Neural cell (in vitro differentiated cells): Measurements from ENCODE around the gene TMEM94. TPM values are rescaled to one million over a fixed set of nuclear protein-coding genes. Genes with fewer than 3 reads are reported as not detected.

Experiments used
- H2AFZ ChIP-seq: fragments of 200-600, 300-800 bp; sonication (generic), shearing (Covaris generic); 2 replicates; pipeline ENCODE4 v1.6.0; 2014; ENCODE audit warnings: low read depth, mild to moderate bottlenecking, antibody characterized with exemption, low read length, moderate library complexity
- H3F3A ChIP-seq: fragments of 200-600 bp; shearing (Covaris generic); 2 replicates; pipeline ENCODE4 v1.6.1; 2016; ENCODE audit warnings: mild to moderate bottlenecking, moderate library complexity, mixed read lengths, antibody characterized with exemption, low read length; ENCODE audit not compliant: insufficient read depth, poor library complexity, severe bottlenecking
- H3K27ac ChIP-seq: fragments of 200-600, 300-800 bp; sonication (generic), shearing (Covaris generic); 2 replicates; pipeline ENCODE4 v1.5.1; 2014; ENCODE audit warnings: mild to moderate bottlenecking, low read length, moderate library complexity
- H3K27me3 ChIP-seq: fragments of 300-800, 200-600 bp; sonication (generic), shearing (Covaris generic); 2 replicates; pipeline ENCODE4 v1.6.0; 2014; ENCODE audit warnings: mild to moderate bottlenecking, low read depth, low read length, moderate library complexity; ENCODE audit not compliant: insufficient read depth
- H3K36me3 ChIP-seq: fragments of 300-800, 200-600 bp; sonication (generic), shearing (Covaris generic); 2 replicates; pipeline ENCODE4 v1.5.1; 2014; ENCODE audit warnings: mild to moderate bottlenecking, antibody characterized with exemption, low read length, moderate library complexity; ENCODE audit not compliant: insufficient read depth
- H3K4me2 ChIP-seq: fragments of 300-800, 200-600 bp; sonication (generic), shearing (Covaris generic); 2 replicates; pipeline ENCODE4 v1.6.0; 2014; ENCODE audit warnings: mild to moderate bottlenecking, low read length
- H3K4me3 ChIP-seq: fragments of 300-800, 200-600 bp; sonication (generic), shearing (Covaris generic); 2 replicates; pipeline ENCODE4 v1.5.1; 2014; ENCODE audit warnings: mild to moderate bottlenecking, low read length, moderate library complexity
- H3K79me2 ChIP-seq: fragments of 200-600 bp; shearing (Covaris generic); replicated peaks from 2 replicates; pipeline ENCODE4 v1.6.0; 2014; ENCODE audit warnings: mild to moderate bottlenecking, low read length, moderate library complexity; ENCODE audit not compliant: insufficient read depth
- H3K9ac ChIP-seq: fragments of 300-800, 200-600 bp; sonication (generic), shearing (Covaris generic); 2 replicates; pipeline ENCODE4 v1.6.1; 2016; ENCODE audit warnings: mild to moderate bottlenecking, low read length, mixed read lengths
- H3K9me2 ChIP-seq: fragments of 200-600 bp; shearing (Covaris generic); 2 replicates; pipeline ENCODE4 v1.6.1; 2016; ENCODE audit warnings: mild to moderate bottlenecking, low read length, mixed read lengths; ENCODE audit not compliant: insufficient read depth
- H3K9me3 ChIP-seq: fragments of 200-600, 300-800 bp; sonication (generic), shearing (Covaris generic); 2 replicates; pipeline ENCODE4 v1.6.1; 2016; ENCODE audit warnings: mild to moderate bottlenecking, mixed run types, low read length, moderate library complexity, mixed read lengths
- H4K20me1 ChIP-seq: fragments of 200-600 bp; shearing (Covaris generic); 2 replicates; pipeline ENCODE4 v1.6.1; 2016; ENCODE audit warnings: mild to moderate bottlenecking, mixed run types; ENCODE audit not compliant: insufficient read depth
- CTCF ChIP-seq: fragments of 450-650 bp; IDR thresholded peaks from 2 replicates; pipeline ENCODE4 v1.5.1; 2014; ENCODE audit warnings: antibody characterized with exemption, mild to moderate bottlenecking, moderate library complexity; ENCODE audit not compliant: poor library complexity, severe bottlenecking
- EP300 ChIP-seq: fragments of 450-650 bp; conservative IDR thresholded peaks from 2 replicates; pipeline ENCODE4 v1.6.1; 2014; ENCODE audit warnings: antibody characterized with exemption, mild to moderate bottlenecking, moderate library complexity; ENCODE audit not compliant: poor library complexity, severe bottlenecking
- EZH2 ChIP-seq: fragments of 200-600, 300-800 bp; shearing (Covaris generic), sonication (generic); IDR thresholded peaks from 2 replicates; pipeline ENCODE4 v1.6.1; 2014; ENCODE audit warnings: antibody characterized with exemption, low read length, borderline replicate concordance, mild to moderate bottlenecking; ENCODE audit not compliant: insufficient read depth, poor library complexity, severe bottlenecking
- MXI1 ChIP-seq: fragments of 450-650 bp; conservative IDR thresholded peaks from 2 replicates; pipeline ENCODE4 v1.6.1; 2014; ENCODE audit warnings: antibody characterized with exemption, mild to moderate bottlenecking; ENCODE audit not compliant: poor library complexity, severe bottlenecking
- POLR2AphosphoS5 ChIP-seq: IDR thresholded peaks from 2 replicates; pipeline ENCODE4 v1.6.1; 2012
- RAD21 ChIP-seq: fragments of 450-650 bp; conservative IDR thresholded peaks from 2 replicates; pipeline ENCODE4 v1.6.1; 2014; ENCODE audit warnings: antibody characterized with exemption, mild to moderate bottlenecking, moderate library complexity
- REST ChIP-seq: IDR thresholded peaks from 2 replicates; pipeline ENCODE4 v1.6.1; 2012; ENCODE audit warnings: borderline replicate concordance
- SMC3 ChIP-seq: fragments of 450-650 bp; conservative IDR thresholded peaks from 2 replicates; pipeline ENCODE4 v1.6.1; 2014; ENCODE audit warnings: antibody characterized with exemption, mild to moderate bottlenecking, moderate library complexity; ENCODE audit not compliant: poor library complexity
- TAF1 ChIP-seq: IDR thresholded peaks from 2 replicates; pipeline ENCODE4 v1.6.1; 2012; ENCODE audit warnings: low read depth
- polyA plus RNA-seq: library from polyadenylated mRNA; depleted of rRNA; stranded (reverse); fragments of >200 nt; gene quantifications from 2 replicates; pipeline ENCODE4 v1.2.3, GENCODE V29; 2014

Gene TMEM94
- polyA plus RNA-seq, 1 donor from 2014 or later: 37.0 TPM

GRCh38 chr17:75536366-75536765, 79.9 kb downstream of the TMEM94 start:
- Histone ChIP-seq H3K36me3 (no peaks in the 10 kb centered on the region), H3K9ac (no peak overlapping the region), H3K4me3 (no peak overlapping the region), H3K27ac (no peak overlapping the region), H3K9me2 (no peaks in the 10 kb centered on the region), H3K9me3 (no peaks in the 10 kb centered on the region), H3K27me3 (no peaks in the 10 kb centered on the region), H3K79me2 (no peaks in the 10 kb centered on the region), H4K20me1 (no peaks in the 10 kb centered on the region), H2AFZ (no peak overlapping the region), H3F3A (no peaks in the 10 kb centered on the region), H3K4me2 (no peak overlapping the region)
- TF ChIP-seq TAF1 (no peak), REST (no peak), POLR2AphosphoS5 (no peak)

GRCh38 chr17:75539967-75540729, 83.7 kb downstream of the TMEM94 start:
- no peaks in the 10 kb centered on the region for H4K20me1 ChIP-seq
- no peaks in the 10 kb centered on the region for H3K27me3 ChIP-seq
- no peaks in the 10 kb centered on the region for H3K9me3 ChIP-seq
- H3K79me2 ChIP-seq: no peaks in the 10 kb centered on the region
- H3K36me3 ChIP-seq: no peaks in the 10 kb centered on the region
- H3K4me2 ChIP-seq: no peak overlapping the region
- H2AFZ ChIP-seq: no peak overlapping the region
- no peak for TF ChIP-seq SMC3
- no peak for TF ChIP-seq POLR2AphosphoS5
- TF ChIP-seq CTCF: no peak
- no peak for TF ChIP-seq TAF1
- no peak for TF ChIP-seq RAD21
- no peak for TF ChIP-seq REST
- no peak for TF ChIP-seq MXI1
- no peak for TF ChIP-seq EP300
- TF ChIP-seq EZH2: no peak
- no peak overlapping the region for H3K27ac ChIP-seq
- no peaks in the 10 kb centered on the region for H3K9me2 ChIP-seq
- H3K4me3 ChIP-seq: no peak overlapping the region
- H3K9ac ChIP-seq: no peak overlapping the region
- no peaks in the 10 kb centered on the region for H3F3A ChIP-seq
